ENCODE results near the gene TGFA.

TGFA gene

GRCh38 chr2:70580352-70580751, 26.7 kb upstream of the TGFA start:
- no peaks in the 10 kb centered on the region for H3K4me1 ChIP-seq
- DNase-seq = no peak
- no peaks in the 10 kb centered on the region for H3K36me3 ChIP-seq
- TF ChIP-seq CTCF (IDR thresholded peaks at IDR 0.05; ENCODE audit: low read depth, low read length) = no peak
- no peaks in the 10 kb centered on the region for H3K27me3 ChIP-seq
- no peaks in the 10 kb centered on the region for H3K9me3 ChIP-seq
- no peak overlapping the region for H3K4me3 ChIP-seq (ENCODE audit: low read depth, low read length)

- no peaks in the 10 kb centered on the region for H3K36me3 ChIP-seq
- H3K4me1 ChIP-seq = no peaks in the 10 kb centered on the region
- no peaks in the 10 kb centered on the region for H3K27me3 ChIP-seq
- TF ChIP-seq CTCF (IDR thresholded peaks at IDR 0.05; ENCODE audit: low read depth, low read length) = no peak
- no peaks in the 10 kb centered on the region for H3K9me3 ChIP-seq
- no peak for DNase-seq
- H3K4me3 ChIP-seq (ENCODE audit: low read depth, low read length) = no peak overlapping the region
Observed at GRCh38 chr2:70574618-70575017, 21.0 kb upstream of the TGFA start.

GRCh38 chr2:70574109-70574508, 20.5 kb upstream of the TGFA start:
- Histone ChIP-seq H3K4me3 (ENCODE audit: low read depth, low read length) (no peak overlapping the region), H3K27me3 (no peaks in the 10 kb centered on the region), H3K4me1 (no peaks in the 10 kb centered on the region), H3K9me3 (no peaks in the 10 kb centered on the region), H3K36me3 (no peaks in the 10 kb centered on the region)
- TF ChIP-seq CTCF (IDR thresholded peaks at IDR 0.05; ENCODE audit: low read depth, low read length) = no peak
- no peak for DNase-seq

GRCh38 chr2:70570041-70570661, 16.5 kb upstream of the TGFA start:
- H3K36me3 ChIP-seq = no peaks in the 10 kb centered on the region
- no peaks in the 10 kb centered on the region for H3K4me1 ChIP-seq
- no peaks in the 10 kb centered on the region for H3K27me3 ChIP-seq
- H3K9me3 ChIP-seq = no peaks in the 10 kb centered on the region
- no peak for TF ChIP-seq CTCF (IDR thresholded peaks at IDR 0.05; ENCODE audit: low read depth, low read length)
- no peak overlapping the region for H3K4me3 ChIP-seq (ENCODE audit: low read depth, low read length)
- no peak for DNase-seq

GRCh38 chr2:70569559-70569958, 15.9 kb upstream of the TGFA start:
- no peak for DNase-seq
- H3K4me1 ChIP-seq = no peaks in the 10 kb centered on the region
- no peak for TF ChIP-seq CTCF (IDR thresholded peaks at IDR 0.05; ENCODE audit: low read depth, low read length)
- H3K27me3 ChIP-seq = no peaks in the 10 kb centered on the region
- no peak overlapping the region for H3K4me3 ChIP-seq (ENCODE audit: low read depth, low read length)
- H3K36me3 ChIP-seq = no peaks in the 10 kb centered on the region
- H3K9me3 ChIP-seq = no peaks in the 10 kb centered on the region

- Histone ChIP-seq H3K4me3 (ENCODE audit: low read depth, low read length) (no peak overlapping the region), H3K36me3 (no peaks in the 10 kb centered on the region), H3K27me3 (no peaks in the 10 kb centered on the region), H3K4me1 (no peaks in the 10 kb centered on the region), H3K9me3 (no peaks in the 10 kb centered on the region)
- no peak for DNase-seq
- TF ChIP-seq CTCF (IDR thresholded peaks at IDR 0.05; ENCODE audit: low read depth, low read length) = no peak
Observed at GRCh38 chr2:70566906-70567305, 13.3 kb upstream of the TGFA start.
